Measurements from ENCODE around the gene RDH11.
"Not testable (repeated sequence)": the region's sequence is repeated elsewhere in the genome, so short reads cannot be mapped to it uniquely, and the experiment has no call there.

Gene RDH11

GRCh38 chr14:67721875-67722274, 26.3 kb upstream of the RDH11 start:
- CTCF ChIA-PET, result interaction anchor here (1.2 kb wide), 1 partner anchor 18 kb away, joined by 6 read pairs; no protein-coding TSS in a partner anchor
- POLR2A ChIA-PET, result no interaction called here
- no peak for TF ChIP-seq TARDBP (IDR thresholded peaks at IDR 0.05)
- TF ChIP-seq BHLHE40 (IDR thresholded peaks at IDR 0.05; ENCODE audit: borderline replicate concordance), result no peak
- TF ChIP-seq NFRKB (IDR thresholded peaks at IDR 0.05), result no peak
- TF ChIP-seq FOXA1 (IDR thresholded peaks at IDR 0.05), result no peak
- TF ChIP-seq ELF4 (IDR thresholded peaks at IDR 0.05), result no peak
- no peak for TF ChIP-seq HDGF (IDR thresholded peaks at IDR 0.05; ENCODE audit: borderline replicate concordance)
- no peak for TF ChIP-seq ZNF384 (IDR thresholded peaks at IDR 0.05)
- no peak for TF ChIP-seq CTBP1 (IDR thresholded peaks at IDR 0.05; ENCODE audit: borderline replicate concordance)
- no peak for TF ChIP-seq FOXM1 (IDR thresholded peaks at IDR 0.05; ENCODE audit: borderline replicate concordance)
- no peak for TF ChIP-seq L3MBTL2 (conservative IDR thresholded peaks at IDR 0.05)
- no peak for TF ChIP-seq LEF1 (IDR thresholded peaks at IDR 0.05; ENCODE audit: borderline replicate concordance)
- TF ChIP-seq ARNT (IDR thresholded peaks at IDR 0.05), result no peak
- no peak for TF ChIP-seq SP1 (IDR thresholded peaks at IDR 0.05)
- no peak for TF ChIP-seq FOXK2 (IDR thresholded peaks at IDR 0.05)
- TF ChIP-seq, protein P1, sequence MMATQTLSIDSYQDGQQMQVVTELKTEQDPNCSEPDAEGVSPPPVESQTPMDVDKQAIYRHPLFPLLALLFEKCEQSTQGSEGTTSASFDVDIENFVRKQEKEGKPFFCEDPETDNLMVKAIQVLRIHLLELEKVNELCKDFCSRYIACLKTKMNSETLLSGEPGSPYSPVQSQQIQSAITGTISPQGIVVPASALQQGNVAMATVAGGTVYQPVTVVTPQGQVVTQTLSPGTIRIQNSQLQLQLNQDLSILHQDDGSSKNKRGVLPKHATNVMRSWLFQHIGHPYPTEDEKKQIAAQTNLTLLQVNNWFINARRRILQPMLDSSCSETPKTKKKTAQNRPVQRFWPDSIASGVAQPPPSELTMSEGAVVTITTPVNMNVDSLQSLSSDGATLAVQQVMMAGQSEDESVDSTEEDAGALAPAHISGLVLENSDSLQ (IDR thresholded peaks at IDR 0.05), result no peak
- no peak for TF ChIP-seq SUZ12 (IDR thresholded peaks at IDR 0.05)
- no peak for DNase-seq (ENCODE audit: extremely low spot score)

DNA sequence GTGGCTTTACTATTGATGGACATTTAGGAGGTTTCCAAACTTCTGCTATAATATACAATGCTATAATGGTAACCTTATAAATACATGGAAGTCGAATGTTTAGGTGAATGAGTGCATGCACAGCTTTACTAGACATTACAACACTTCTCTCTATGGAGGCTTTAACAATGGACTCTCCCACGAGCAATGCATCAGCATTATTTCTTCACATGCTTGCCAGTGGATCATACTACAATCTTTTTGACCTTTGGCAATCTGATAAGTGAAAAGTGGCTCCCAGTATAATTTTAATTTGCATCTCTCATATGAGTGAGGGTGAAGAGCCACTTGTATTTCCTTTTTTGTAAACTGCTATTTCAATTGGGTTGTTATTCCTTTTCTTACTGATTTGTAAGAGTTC, 24.3 kb upstream of the RDH11 start:
- no peak for DNase-seq (ENCODE audit: extremely low spot score)
- CTCF ChIA-PET, result no interaction called here
- TF ChIP-seq BHLHE40 (IDR thresholded peaks at IDR 0.05; ENCODE audit: borderline replicate concordance) (no peak), FOXK2 (IDR thresholded peaks at IDR 0.05) (no peak), L3MBTL2 (conservative IDR thresholded peaks at IDR 0.05) (no peak), LEF1 (IDR thresholded peaks at IDR 0.05; ENCODE audit: borderline replicate concordance) (no peak), ZNF384 (IDR thresholded peaks at IDR 0.05) (no peak), NFRKB (IDR thresholded peaks at IDR 0.05) (no peak), ARNT (IDR thresholded peaks at IDR 0.05) (no peak), FOXM1 (IDR thresholded peaks at IDR 0.05; ENCODE audit: borderline replicate concordance) (no peak), CTBP1 (IDR thresholded peaks at IDR 0.05; ENCODE audit: borderline replicate concordance) (no peak), SP1 (IDR thresholded peaks at IDR 0.05) (no peak), SUZ12 (IDR thresholded peaks at IDR 0.05) (no peak), ELF4 (IDR thresholded peaks at IDR 0.05) (no peak), TARDBP (IDR thresholded peaks at IDR 0.05) (no peak), FOXA1 (IDR thresholded peaks at IDR 0.05) (no peak), HDGF (IDR thresholded peaks at IDR 0.05; ENCODE audit: borderline replicate concordance) (no peak)
- TF ChIP-seq, protein P1 (IDR thresholded peaks at IDR 0.05), result no peak
- POLR2A ChIA-PET, result no interaction called here

- CTCF ChIA-PET; POLR2A ChIA-PET; DNase-seq (ENCODE audit: extremely low spot score): not testable (repeated sequence)
Observed at GRCh38 chr14:67719385-67719784, 23.8 kb upstream of the RDH11 start.

DNA sequence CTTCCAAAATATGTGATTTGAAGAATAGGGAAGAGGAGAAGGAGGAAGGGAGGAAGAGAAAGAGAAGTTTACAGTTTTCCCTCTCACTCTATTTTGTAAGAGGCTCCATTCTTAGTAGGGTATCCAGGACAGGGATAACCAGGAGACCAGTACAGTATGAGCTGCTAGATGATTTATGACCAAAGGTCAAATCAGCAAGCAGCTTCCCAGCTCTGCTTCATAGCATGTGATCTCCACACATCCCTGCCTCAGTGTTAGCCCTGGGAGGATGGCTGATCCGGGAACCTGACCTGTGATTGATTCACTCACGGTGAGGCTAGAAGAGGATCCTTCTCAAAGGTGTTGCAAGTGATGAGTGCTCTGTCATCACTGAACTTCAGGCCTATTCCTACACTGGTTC, 22.7 kb upstream of the RDH11 start:
- no peak for DNase-seq (ENCODE audit: extremely low spot score)
- ChIA-PET CTCF (no interaction called here), POLR2A (no interaction called here)
- TF ChIP-seq BHLHE40 (IDR thresholded peaks at IDR 0.05; ENCODE audit: borderline replicate concordance) (no peak), SUZ12 (IDR thresholded peaks at IDR 0.05) (no peak)
- TF ChIP-seq, protein P1 (IDR thresholded peaks at IDR 0.05), result 0 out of 2 replicates have a peak, but pooled peaks have one; percentile 11

- no peak for TF ChIP-seq FOXA1 (IDR thresholded peaks at IDR 0.05)
- TF ChIP-seq TARDBP (IDR thresholded peaks at IDR 0.05), result no peak
- no peak for TF ChIP-seq LEF1 (IDR thresholded peaks at IDR 0.05; ENCODE audit: borderline replicate concordance)
- no peak for TF ChIP-seq ZNF384 (IDR thresholded peaks at IDR 0.05)
- no peak for TF ChIP-seq L3MBTL2 (conservative IDR thresholded peaks at IDR 0.05)
- TF ChIP-seq SP1 (IDR thresholded peaks at IDR 0.05), result no peak
- TF ChIP-seq HDGF (IDR thresholded peaks at IDR 0.05; ENCODE audit: borderline replicate concordance), result no peak
- no peak for TF ChIP-seq ARNT (IDR thresholded peaks at IDR 0.05)
- TF ChIP-seq, protein P1 (IDR thresholded peaks at IDR 0.05), result no peak
- TF ChIP-seq ELF4 (IDR thresholded peaks at IDR 0.05), result no peak
- no peak for TF ChIP-seq BHLHE40 (IDR thresholded peaks at IDR 0.05; ENCODE audit: borderline replicate concordance)
- TF ChIP-seq CTBP1 (IDR thresholded peaks at IDR 0.05; ENCODE audit: borderline replicate concordance), result no peak
- no peak for TF ChIP-seq FOXM1 (IDR thresholded peaks at IDR 0.05; ENCODE audit: borderline replicate concordance)
- TF ChIP-seq SUZ12 (IDR thresholded peaks at IDR 0.05), result no peak
- TF ChIP-seq FOXK2 (IDR thresholded peaks at IDR 0.05), result no peak
- no peak for TF ChIP-seq NFRKB (IDR thresholded peaks at IDR 0.05)
- CTCF ChIA-PET, result no interaction called here
- POLR2A ChIA-PET, result no interaction called here
- no peak for DNase-seq (ENCODE audit: extremely low spot score)
Observed at GRCh38 chr14:67717048-67717447, 21.5 kb upstream of the RDH11 start.

DNA sequence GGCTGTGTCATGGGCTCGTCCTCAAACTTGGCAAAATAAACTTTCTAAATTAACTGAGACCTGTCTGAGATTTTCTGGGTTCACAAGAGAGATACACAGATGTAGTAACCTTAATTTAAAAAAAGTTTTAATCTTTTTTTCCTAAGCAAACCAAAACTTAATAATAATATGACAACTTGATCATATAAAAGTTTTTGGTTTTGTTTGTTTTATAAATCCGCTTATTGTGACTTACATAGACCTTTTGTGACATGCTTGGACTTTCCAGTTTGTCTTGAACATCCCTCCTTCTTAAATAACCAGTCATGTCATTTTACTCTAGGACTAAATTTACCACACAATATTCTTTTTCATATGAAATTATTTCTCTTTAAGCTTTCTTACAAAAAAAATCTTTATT, 14.6 kb upstream of the RDH11 start:
- TF ChIP-seq ARNT (IDR thresholded peaks at IDR 0.05) (no peak), HDGF (IDR thresholded peaks at IDR 0.05; ENCODE audit: borderline replicate concordance) (no peak)
- CTCF ChIA-PET, result no interaction called here
- DNase-seq (ENCODE audit: extremely low spot score), result no peak
- POLR2A ChIA-PET, result no interaction called here

DNA sequence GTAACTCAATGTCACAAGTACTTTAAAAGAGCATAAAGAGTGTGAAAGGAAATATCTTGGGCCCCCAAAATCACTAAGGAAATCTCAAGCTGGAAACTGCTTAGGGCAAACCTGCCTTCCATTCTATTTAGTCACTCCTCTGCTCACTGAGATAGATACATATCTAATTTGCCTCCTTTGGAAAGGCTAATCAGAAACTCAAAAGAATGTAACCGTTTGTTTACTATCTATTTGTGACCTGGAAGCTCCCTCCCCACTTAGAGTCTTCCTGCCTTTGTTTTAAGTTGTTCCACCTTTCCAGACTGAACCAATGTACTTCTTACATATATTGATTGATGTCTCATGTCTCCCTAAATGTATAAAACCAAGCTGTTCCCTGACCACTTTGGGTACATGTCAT, 14.2 kb upstream of the RDH11 start:
- DNase-seq (ENCODE audit: extremely low spot score); CTCF ChIA-PET: not testable (repeated sequence)
- POLR2A ChIA-PET, result interaction anchor here (0.6 kb wide), 1 partner anchor 120 kb away, joined by 3 read pairs; no protein-coding TSS in a partner anchor

GRCh38 chr14:67709346-67709745, 13.8 kb upstream of the RDH11 start:
- DNase-seq (ENCODE audit: extremely low spot score); CTCF ChIA-PET: not testable (repeated sequence)
- POLR2A ChIA-PET, result interaction anchor here (0.6 kb wide), 1 partner anchor 119 kb away, joined by 3 read pairs; no protein-coding TSS in a partner anchor
